GM13977 (cell line): ENCODE measurements around the gene MYT1.

ENCODE experiments used
- DNase-seq: peaks from one replicate; pipeline ENCODE4 v3.0.0; 2012; ENCODE audit warnings: low spot score
- in situ Hi-C: fragments of 300-500 bp; cut with MboI; formaldehyde crosslinking; loops from one replicate; pipeline ENCODE4 v1.12.0; 2022; ENCODE audit warnings: low sequenced_read_pairs, low pct_unique_long_range_greater_than_20kb, mixed read lengths, inconsistent platforms; ENCODE audit not compliant: unreplicated experiment
- TF ChIP-seq, protein P1 (sequence below): IDR thresholded peaks from 2 replicates; pipeline ENCODE4 v1.5.1; 2012; ENCODE audit warnings: mild to moderate bottlenecking, control low read depth; ENCODE audit not compliant: insufficient read depth; ENCODE audit errors: extremely low read depth, missing control alignments

Gene MYT1

DNA sequence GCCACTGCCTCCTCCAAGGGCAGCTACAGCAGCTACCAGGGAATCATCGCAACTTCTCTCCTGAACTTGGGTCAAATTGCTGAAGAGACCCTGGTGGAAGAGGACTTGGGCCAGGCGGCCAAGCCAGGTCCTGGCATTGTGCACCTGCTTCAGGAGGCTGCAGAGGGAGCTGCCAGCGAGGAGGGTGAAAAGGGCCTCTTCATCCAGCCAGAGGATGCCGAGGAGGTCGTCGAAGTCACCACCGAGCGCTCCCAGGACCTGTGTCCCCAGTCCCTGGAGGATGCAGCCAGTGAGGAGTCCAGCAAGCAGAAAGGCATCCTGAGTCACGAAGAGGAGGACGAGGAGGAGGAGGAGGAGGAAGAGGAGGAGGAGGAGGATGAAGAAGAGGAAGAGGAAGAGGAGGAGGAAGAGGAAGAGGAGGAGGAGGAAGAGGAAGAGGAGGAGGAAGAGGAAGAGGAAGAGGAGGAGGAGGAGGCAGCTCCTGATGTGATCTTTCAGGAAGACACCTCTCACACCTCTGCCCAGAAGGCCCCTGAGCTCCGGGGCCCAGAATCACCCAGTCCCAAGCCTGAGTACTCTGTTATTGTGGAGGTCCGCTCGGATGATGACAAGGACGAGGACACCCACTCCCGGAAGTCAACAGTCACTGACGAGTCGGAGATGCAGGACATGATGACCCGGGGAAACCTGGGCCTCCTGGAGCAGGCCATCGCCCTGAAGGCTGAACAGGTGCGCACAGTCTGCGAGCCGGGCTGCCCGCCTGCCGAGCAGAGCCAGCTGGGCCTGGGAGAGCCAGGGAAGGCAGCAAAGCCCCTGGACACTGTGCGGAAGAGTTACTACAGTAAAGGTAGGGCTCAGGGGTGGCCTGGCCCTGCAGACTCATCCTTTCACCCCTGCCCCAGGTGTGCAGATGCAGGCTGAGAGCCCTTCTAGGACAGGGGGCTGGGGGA, 43.7 kb downstream of the MYT1 start:
- in situ Hi-C loops: no loop called here
- TF ChIP-seq, protein P1, sequence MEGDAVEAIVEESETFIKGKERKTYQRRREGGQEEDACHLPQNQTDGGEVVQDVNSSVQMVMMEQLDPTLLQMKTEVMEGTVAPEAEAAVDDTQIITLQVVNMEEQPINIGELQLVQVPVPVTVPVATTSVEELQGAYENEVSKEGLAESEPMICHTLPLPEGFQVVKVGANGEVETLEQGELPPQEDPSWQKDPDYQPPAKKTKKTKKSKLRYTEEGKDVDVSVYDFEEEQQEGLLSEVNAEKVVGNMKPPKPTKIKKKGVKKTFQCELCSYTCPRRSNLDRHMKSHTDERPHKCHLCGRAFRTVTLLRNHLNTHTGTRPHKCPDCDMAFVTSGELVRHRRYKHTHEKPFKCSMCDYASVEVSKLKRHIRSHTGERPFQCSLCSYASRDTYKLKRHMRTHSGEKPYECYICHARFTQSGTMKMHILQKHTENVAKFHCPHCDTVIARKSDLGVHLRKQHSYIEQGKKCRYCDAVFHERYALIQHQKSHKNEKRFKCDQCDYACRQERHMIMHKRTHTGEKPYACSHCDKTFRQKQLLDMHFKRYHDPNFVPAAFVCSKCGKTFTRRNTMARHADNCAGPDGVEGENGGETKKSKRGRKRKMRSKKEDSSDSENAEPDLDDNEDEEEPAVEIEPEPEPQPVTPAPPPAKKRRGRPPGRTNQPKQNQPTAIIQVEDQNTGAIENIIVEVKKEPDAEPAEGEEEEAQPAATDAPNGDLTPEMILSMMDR: no peak
- no peak for DNase-seq

DNA sequence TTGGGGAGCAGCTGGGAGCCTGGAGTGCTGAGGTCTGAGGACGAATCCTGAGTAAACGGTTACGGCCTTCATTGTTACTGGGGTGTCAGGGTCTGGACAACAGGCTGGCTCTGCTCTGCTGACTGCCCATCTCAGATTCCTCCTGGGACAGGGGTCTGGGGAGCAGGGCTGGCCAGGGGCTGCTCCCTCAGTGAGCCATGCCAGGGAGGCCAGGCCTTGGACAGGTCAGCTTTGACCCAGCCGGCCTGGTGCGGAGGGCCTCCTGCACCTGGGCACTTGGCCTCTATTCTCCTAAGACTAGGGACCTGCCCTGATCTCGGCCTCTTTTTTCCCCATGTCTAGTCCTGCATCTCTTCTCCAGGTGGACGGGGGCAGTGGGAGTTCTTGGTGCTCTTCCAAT, 44.9 kb downstream of the MYT1 start:
- TF ChIP-seq, protein P1: no peak
- in situ Hi-C loops: no loop called here
- DNase-seq: no peak

DNA sequence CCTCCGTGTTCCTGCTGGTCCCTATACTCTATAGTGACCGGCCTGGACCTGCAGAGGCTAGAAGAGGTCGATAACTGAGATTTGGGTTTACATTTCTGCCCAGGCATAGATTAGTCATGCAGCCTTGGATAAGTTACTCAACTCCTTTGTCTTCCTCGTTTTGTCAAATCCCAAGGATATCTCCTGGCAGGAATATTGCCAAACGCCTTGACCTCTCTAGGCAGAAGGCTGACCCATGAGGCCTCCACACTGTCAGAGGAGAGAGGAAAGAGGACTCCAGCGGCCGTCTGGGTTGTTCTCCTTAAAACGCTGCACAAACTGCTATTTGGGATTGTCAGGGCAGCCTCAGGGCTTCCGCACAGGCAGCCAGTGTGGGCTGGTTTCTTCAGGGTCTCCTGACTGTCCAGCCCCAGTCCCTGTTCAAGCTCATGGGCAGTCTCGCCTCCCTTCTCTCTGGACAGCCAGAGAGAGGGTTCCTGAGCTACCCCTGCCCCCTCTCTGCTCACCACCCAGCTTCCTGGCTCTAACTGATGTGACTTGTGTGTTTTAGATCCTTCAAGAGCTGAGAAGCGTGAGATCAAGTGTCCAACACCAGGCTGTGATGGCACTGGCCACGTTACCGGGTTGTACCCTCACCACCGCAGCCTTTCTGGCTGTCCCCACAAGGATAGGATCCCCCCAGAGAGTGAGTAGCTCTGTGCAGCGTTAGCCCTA, 46.6 kb downstream of the MYT1 start:
- TF ChIP-seq, protein P1: no peak
- no peak for DNase-seq
- in situ Hi-C loops: no loop called here

DNA sequence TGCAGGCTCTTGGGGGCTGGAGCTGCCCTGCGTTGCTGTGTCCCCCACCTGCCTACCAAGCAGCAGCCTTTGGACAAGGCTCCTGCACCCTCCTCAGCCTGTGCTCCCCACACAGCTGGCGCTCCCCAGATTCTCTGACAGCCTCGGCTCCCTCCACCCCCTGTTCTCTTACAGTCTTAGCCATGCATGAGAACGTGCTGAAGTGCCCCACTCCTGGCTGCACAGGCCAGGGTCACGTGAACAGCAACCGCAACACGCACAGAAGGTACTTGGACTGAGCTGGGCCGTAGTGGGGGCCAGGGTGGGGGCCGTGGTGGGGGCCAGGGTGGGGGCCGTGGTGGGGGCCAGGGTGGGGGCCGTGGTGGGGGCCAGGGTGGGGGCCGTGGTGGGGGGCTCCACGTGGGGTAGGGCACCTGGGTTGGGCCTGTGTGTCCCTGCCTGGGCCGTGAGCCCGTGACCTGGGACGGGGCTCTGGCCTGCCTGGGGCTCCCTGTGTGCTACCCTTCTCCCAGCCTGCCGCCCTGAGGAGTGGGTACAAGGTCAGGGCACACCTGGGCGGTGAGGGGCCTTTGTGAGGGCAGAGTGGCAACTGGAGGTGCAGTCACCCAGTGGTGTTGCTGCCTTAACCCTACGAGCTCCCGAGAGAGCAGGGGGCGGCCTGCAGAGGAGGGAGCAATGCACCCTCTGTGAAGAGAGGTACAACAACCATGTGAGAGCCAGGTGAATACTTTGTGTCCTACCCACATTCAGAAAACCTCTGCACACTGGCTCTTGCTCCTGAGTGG, 47.8 kb downstream of the MYT1 start:
- in situ Hi-C loops: no loop called here
- DNase-seq: no peak
- TF ChIP-seq, protein P1: no peak

DNA sequence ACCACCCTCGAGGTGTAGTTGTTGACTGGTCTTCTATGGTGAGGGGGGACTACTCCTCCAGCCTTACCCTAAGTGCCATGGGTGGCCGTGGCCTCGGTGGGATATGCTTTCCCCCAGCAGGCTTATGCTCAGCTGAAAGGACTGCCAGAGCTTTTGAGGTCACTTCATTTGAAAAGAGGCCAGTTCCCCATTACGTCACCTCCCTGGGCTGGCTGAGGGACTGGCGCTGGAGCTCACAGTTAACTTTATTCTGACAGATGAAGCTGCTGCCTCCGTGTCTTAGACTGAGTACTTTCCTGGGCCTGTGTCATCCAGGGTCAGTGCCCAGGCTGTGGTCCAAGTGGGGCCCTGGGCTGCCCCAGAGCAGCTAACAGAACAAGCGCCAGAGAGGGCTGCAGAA, 48.5 kb downstream of the MYT1 start:
- DNase-seq: no peak
- in situ Hi-C loops: no loop called here
- TF ChIP-seq, protein P1: no peak

DNA sequence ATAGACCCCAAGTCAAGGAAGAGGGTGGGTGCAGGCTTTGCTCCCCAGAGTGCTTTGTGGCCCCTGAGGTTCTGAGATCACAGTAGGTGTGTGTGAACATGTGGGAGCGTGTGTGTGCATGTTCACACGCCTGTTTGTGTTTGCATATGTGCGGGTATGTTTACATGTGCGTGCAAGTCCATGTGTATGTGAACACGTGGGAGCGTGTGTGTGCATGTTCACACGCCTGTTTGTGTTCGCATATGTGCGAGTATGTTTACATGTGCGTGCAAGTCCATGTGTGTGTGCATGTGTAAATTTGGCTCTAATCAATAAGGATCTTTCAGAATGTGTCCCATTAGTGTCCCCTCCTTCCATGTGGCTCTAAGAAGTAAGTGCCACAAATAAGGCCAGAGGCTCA, 49.9 kb downstream of the MYT1 start:
- no peak for DNase-seq
- in situ Hi-C loops: no loop called here
- TF ChIP-seq, protein P1: no peak
